ENCODE data around the gene PRDM5. TPM values are rescaled to one million over a fixed set of nuclear protein-coding genes. Genes with fewer than 3 reads are reported as not detected.

Gene PRDM5
- total RNA-seq, 4 donors from 2014 or later, result 1.2 to 6.9 (median 4.4) TPM

- intact Hi-C loops (cut with DNase I; ENCODE audit: low total_unique reads), result no loop called here
- TF ChIP-seq POLR2A (IDR thresholded peaks at IDR 0.05), result no peak
- TF ChIP-seq, protein P1, sequence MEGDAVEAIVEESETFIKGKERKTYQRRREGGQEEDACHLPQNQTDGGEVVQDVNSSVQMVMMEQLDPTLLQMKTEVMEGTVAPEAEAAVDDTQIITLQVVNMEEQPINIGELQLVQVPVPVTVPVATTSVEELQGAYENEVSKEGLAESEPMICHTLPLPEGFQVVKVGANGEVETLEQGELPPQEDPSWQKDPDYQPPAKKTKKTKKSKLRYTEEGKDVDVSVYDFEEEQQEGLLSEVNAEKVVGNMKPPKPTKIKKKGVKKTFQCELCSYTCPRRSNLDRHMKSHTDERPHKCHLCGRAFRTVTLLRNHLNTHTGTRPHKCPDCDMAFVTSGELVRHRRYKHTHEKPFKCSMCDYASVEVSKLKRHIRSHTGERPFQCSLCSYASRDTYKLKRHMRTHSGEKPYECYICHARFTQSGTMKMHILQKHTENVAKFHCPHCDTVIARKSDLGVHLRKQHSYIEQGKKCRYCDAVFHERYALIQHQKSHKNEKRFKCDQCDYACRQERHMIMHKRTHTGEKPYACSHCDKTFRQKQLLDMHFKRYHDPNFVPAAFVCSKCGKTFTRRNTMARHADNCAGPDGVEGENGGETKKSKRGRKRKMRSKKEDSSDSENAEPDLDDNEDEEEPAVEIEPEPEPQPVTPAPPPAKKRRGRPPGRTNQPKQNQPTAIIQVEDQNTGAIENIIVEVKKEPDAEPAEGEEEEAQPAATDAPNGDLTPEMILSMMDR (IDR thresholded peaks at IDR 0.05), result no peak
- H3K4me3 ChIP-seq (ENCODE audit: low read depth, poor library complexity, severe bottlenecking), result no peak overlapping the region
- no peak for DNase-seq (ENCODE audit: low spot score in 2 of 2)
Observed at GRCh38 chr4:120927801-120928409, 5.4 kb upstream of the PRDM5 start.

DNA sequence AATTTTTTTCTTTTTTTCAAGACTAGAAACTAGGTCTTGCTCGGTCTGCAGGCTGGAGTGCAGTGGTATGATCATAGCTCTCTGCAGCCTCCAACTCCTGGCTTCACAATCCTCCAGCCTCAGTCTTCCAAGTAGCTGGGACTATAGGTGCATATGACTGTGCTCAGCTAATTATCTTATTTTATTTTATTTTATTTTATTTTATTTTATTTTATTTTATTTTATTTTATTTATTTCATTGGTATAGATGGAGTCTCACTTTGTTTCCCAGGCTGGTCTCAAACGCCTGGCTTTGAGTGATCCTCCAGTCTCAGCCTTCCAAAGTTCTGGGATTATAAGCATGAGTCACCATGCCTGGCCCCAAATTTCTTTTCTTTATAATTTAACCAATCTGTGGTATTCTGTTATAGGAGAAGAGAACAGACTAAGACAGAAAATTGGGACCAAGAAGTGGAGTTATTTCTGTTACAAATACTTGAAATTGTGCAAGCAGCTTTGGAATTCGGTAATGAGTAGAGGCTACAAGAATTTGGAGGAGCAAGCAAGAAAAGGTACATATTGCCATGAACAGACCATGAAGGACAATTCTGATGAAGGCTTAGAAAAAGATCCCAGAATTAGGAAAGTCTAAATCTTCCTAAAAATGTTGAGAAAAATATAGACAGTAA, 4.0 kb upstream of the PRDM5 start:
- H3K4me3 ChIP-seq (ENCODE audit: low read depth, poor library complexity, severe bottlenecking), result no peak overlapping the region
- DNase-seq (ENCODE audit: low spot score in 2 of 2), result no peak
- TF ChIP-seq, protein P1 (IDR thresholded peaks at IDR 0.05), result no peak
- TF ChIP-seq POLR2A (IDR thresholded peaks at IDR 0.05), result no peak
- intact Hi-C loops (cut with DNase I; ENCODE audit: low total_unique reads), result no loop called here
- WGBS, 2 donors, result 78 to 80% methylated on average over 3 of the region's 3 CpGs

GRCh38 chr4:120924931-120925330, 2.4 kb upstream of the PRDM5 start:
- H3K4me3 ChIP-seq (ENCODE audit: low read depth, poor library complexity, severe bottlenecking), result no peak overlapping the region
- WGBS, 2 donors, result 91 to 93% methylated on average over 3 of the region's 3 CpGs
- intact Hi-C loops (cut with DNase I; ENCODE audit: low total_unique reads), result no loop called here
- DNase-seq (ENCODE audit: low spot score in 2 of 2), result no peak
- TF ChIP-seq, protein P1 (IDR thresholded peaks at IDR 0.05), result no peak

GRCh38 chr4:120923207-120923522, 639 bp upstream of the PRDM5 start:
- intact Hi-C loops (cut with DNase I; ENCODE audit: low total_unique reads), result no loop called here
- 10 to 13% methylated on average over 12 of the region's 12 CpGs for WGBS, 2 donors
- H3K4me3 ChIP-seq (ENCODE audit: low read depth, poor library complexity, severe bottlenecking), result peak overlapping the region; percentile 56
- TF ChIP-seq, protein P1 (IDR thresholded peaks at IDR 0.05), result no peak
- TF ChIP-seq POLR2A (IDR thresholded peaks at IDR 0.05), result no peak
- DNase-seq (ENCODE audit: low spot score in 2 of 2), result no peak

DNA sequence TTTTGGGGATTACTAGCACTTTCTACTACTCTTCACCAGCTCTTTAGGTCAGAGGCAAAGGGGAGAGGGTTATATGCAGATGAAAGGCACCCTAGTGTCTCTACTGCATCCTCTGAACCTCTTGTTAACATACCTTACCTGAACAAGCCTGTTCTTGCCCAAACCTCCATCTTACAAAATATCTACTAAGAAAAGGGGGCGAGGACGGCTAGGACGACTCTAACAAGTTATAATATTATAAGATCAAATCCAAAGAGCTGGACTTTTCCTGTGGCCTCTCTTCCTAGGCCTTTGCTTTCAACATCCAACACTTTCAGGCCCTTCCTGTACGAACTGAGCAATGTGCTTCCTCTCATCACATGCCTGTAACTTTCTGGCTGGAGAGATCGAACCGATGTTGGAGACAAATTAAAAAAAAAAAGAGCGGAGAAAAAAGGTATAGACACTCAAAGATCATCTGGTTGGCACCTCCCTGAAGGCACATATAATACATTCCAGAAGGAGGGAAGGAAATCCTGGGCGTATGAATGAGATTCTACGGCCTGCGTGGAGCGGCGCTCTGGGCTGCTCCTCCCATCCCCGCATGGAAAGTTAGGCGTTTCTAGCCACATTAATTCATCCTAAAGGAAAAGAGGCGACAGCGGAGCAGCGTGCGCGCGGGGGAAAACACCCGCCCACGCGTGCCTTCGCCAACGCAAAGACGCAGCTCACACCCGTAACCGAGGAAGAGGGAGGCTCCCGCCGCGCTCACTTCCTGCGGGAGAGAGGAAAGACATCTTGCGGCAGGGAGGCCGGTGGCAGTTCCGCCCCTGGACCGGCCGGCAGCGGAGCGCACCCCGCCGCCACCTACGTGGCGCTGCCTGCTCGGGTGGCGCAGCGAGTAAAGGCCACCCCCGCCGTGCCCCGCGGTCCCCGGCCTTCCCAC, 808 bp downstream of the PRDM5 start:
- peak; percentile 40 to 92 for DNase-seq (ENCODE audit: low spot score in 2 of 2)
- 2 to 3% methylated on average over 32 to 37 of the region's 51 CpGs for WGBS, 2 donors
- TF ChIP-seq, protein P1 (IDR thresholded peaks at IDR 0.05), result no peak
- TF ChIP-seq POLR2A (IDR thresholded peaks at IDR 0.05), result no peak

More for the DNA sequence above, 808 bp downstream of the PRDM5 start:
- intact Hi-C loops (cut with DNase I; ENCODE audit: low total_unique reads), result no loop called here
- H3K4me3 ChIP-seq (ENCODE audit: low read depth, poor library complexity, severe bottlenecking), result peak overlapping the region; percentile 56
